Cardiac fibroblast (primary cell): ENCODE measurements around the gene SUN1.

Source experiments
- DNase-seq, 2 donors: peaks; one replicate each; pipeline versions ENCODE4 v3.0.0 to v3.0.0-alpha.2; 2010; ENCODE audit warnings: low read depth in 2 of 2
- H3K4me3 ChIP-seq, 2 donors: replicated peaks in 1 of 2; 1 replicate in 1 of 2; 2 replicates in 1 of 2; pipeline ENCODE4 v1.5.1; 2011; ENCODE audit warnings: low read depth in 2 of 2, low read length in 2 of 2, mild to moderate bottlenecking in 2 of 2, moderate library complexity in 1 of 2
- TF ChIP-seq, protein P1 (sequence below): IDR thresholded peaks from one replicate; pipeline ENCODE4 v1.5.1; 2011; ENCODE audit warnings: low read depth, mild to moderate bottlenecking, low read length, inconsistent platforms

SUN1 gene

DNA sequence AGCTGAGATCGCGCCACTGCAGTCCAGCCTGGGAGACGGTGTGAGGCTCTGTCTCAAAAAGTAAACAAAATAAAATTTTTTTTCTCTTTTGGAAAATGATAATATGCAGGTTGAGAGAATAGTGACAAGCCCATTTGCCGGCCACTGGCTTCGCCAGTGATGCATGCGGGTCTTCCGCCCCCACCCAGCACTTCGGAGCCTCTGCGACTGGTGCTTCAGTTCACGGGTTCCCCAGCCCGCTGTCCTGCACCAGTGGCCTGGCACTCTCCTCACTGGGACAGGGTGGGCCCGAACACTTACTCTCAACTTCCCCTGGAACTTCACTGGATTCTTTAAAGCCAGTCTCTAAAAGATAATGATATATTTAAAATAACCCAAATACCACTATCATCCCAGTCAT lies 2.7 kb downstream of the SUN1 start:
- TF ChIP-seq, protein P1, sequence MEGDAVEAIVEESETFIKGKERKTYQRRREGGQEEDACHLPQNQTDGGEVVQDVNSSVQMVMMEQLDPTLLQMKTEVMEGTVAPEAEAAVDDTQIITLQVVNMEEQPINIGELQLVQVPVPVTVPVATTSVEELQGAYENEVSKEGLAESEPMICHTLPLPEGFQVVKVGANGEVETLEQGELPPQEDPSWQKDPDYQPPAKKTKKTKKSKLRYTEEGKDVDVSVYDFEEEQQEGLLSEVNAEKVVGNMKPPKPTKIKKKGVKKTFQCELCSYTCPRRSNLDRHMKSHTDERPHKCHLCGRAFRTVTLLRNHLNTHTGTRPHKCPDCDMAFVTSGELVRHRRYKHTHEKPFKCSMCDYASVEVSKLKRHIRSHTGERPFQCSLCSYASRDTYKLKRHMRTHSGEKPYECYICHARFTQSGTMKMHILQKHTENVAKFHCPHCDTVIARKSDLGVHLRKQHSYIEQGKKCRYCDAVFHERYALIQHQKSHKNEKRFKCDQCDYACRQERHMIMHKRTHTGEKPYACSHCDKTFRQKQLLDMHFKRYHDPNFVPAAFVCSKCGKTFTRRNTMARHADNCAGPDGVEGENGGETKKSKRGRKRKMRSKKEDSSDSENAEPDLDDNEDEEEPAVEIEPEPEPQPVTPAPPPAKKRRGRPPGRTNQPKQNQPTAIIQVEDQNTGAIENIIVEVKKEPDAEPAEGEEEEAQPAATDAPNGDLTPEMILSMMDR: no peak

DNA sequence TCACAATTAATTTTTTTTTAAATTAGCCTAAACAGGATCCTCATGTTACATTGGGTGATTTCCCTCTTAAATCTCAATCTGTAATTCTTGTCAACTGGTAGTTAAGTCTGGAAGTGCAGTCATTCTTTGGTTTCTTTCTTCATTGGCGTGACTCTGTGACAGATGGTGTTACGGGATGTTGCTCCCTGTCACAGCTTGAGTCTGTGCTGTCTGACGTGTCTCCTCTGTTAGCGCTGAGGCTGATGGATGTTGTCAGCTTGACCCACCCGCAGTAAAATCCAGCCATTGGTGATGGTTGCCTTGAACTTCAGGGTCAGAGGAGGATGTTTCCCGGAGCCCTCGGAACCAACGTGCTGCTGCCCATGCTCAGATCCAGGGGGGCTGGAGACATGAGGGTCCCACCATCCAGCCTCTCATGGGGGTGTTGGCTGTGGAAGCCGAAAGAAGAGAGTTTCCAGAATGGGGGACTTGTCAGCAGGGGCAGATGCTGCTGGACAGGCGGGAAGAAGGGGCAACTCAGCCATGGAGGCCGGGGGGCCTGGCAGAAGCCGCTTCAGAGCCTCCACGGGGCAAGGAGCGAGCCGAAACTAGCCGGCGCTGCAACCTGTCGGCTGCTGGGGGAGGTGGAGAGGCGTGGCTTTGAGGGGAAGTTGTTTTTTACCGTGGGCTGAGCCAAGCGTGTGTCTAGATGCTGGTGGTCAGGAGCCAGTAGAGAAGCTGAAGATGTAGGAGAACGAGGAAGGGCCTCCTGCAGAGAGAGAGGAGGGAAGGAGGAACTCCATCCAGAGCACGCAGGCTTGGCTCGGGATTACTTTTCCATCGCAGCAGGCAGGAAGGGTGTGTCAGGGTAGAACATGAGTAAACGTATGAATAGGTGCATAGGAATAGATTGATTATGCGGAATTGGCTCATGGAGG lies 3.5 kb downstream of the SUN1 start:
- TF ChIP-seq, protein P1: no peak

More for the DNA sequence above, 2.7 kb downstream of the SUN1 start:
- DNase-seq: no peak
- no peak overlapping the region for H3K4me3 ChIP-seq

DNA sequence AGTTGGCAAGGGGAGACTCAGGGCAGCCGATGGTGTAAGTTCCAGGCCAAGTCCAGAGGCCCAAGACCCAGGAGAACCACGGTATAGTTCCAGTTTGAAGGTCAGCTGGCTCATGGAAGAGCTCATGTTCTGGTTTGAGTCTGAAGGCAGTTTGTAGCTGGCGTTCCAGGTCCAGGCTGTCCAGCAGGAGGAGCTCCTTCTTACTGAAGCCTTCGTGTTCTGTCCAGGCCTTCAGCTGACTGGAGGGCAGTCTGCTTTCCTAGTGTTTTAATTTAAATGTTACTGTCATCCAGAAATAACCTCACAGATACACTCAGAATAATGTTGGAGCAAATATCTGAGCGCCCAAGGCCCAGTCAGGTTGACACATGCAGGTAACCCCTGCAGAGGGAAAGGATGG lies 4.2 kb downstream of the SUN1 start:
- no peak overlapping the region for H3K4me3 ChIP-seq
- TF ChIP-seq, protein P1: peak; percentile 60
- peak; percentile 67 to 68 for DNase-seq

More for the DNA sequence above, 3.5 kb downstream of the SUN1 start:
- no peak overlapping the region for H3K4me3 ChIP-seq
- no peak for DNase-seq

DNA sequence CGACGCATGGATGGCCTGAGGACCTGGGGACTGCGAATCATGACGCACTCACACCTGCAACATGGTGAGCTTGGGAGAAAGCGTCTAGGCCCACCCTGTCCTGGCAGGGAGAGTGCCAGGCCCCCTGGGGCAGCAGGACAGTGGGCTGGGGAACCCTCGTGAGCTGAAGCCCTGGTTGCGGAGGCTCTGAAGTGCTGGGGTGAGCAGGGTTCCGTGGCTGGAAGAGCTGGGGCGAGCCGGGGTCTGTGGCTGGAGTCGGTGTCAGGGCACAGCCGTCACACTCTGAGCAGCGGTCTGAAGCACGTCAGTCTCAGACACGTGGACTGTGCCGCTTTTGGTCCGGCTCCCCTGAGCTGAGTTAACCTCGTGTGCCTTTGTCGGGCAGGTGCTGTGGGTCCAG lies 4.7 kb downstream of the SUN1 start:
- no peak overlapping the region for H3K4me3 ChIP-seq
- TF ChIP-seq, protein P1: no peak

DNA sequence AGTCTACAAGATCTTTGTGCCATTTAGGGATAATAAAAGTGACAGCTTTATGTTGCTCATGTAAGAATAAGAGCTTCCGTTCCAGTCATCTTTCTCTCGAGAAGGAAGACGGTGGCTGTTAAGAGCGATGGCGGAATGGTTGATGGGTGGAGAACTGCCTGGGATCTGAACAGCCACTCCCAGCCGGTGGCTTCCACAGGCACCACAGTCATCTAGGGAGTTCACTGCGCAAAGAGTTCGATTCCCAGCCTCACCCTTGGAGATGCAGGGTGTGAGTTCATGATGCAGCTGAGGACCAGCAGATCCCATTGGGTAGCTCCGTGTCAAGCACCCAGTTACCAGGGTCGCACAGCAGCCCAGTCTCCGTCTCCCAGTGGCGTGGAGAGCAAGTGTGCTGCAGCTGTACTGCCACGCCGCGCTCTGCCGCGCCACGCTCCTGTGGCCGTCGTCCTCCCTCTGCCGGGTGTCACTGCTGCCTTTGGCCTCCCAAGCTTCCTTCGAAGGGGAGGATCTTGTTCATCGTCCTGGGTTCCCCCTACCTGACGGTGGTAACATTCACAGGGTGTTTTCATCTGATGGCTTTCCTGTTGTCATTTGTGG lies 7.8 kb downstream of the SUN1 start:
- TF ChIP-seq, protein P1: no peak
- H3K4me3 ChIP-seq: no peak overlapping the region
- no peak for DNase-seq

More for the DNA sequence above, 4.7 kb downstream of the SUN1 start:
- DNase-seq: no peak

DNA sequence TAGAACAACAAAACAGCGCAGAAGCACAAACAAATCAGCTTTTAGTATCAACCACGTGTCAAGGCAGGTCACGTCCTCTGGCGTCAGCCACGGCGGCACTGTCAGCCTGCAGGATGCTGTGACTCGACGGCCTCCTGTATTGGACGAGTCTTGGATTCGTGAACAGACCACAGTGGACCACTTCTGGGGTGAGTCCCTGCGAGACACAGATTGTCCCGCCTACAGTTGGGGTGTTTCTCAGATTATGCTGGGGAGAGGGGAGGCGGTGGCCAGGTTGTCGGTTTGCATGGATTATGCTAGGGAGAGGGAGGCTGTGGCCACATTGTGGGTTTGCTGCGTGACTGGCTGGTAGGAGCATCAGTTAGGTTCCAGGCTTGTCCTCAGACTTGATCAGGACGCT lies 9.7 kb downstream of the SUN1 start:
- TF ChIP-seq, protein P1: no peak
- H3K4me3 ChIP-seq: no peak overlapping the region
- no peak for DNase-seq
